Endothelial cell of umbilical vein (primary cell): Measurements from ENCODE around the gene SORCS2. TPM values are rescaled to one million over a fixed set of nuclear protein-coding genes. Genes with fewer than 3 reads are reported as not detected.
A peak's percentile ranks its signal among the peaks of the same experiment; 100 is the strongest.

Experiments
- BruUV-seq: library from RNA; stranded (reverse); fragments of 400-500 nt; replicated peaks from 2 replicates; lab custom pipeline; 2021; lab: Mats Ljungman, UMichigan
- CTCF ChIA-PET: fragments of 300-600, 350-600 bp; sonication (Branson Sonifier 250); formaldehyde crosslinking; loops from one replicate; lab custom pipeline; 2021; ENCODE audit warnings: antibody characterized with exemption, inconsistent platforms; lab: Charles Lee
- POLR2A ChIA-PET: fragments of 300-600, 350-600 bp; sonication (Branson Sonifier 250); formaldehyde crosslinking; loops from one replicate; lab custom pipeline; 2021; ENCODE audit warnings: antibody characterized with exemption, inconsistent platforms; lab: Charles Lee
- DNase-seq: peaks from one replicate; pipeline ENCODE4 v3.0.0-alpha.2; 2011; ENCODE audit warnings: low read depth, low spot score
- FAIRE-seq: peaks from 2 replicates; lab custom pipeline; 2011; peaks lifted over from hg19 to GRCh38; lab: Jason Lieb, UNC
- H2AFZ ChIP-seq: 2 replicates; pipeline ENCODE4 v1.6.0; 2012; ENCODE audit warnings: low read depth, low read length, control low read depth, inconsistent platforms
- H3K27ac ChIP-seq: 2 replicates; pipeline ENCODE4 v1.5.1; 2011; ENCODE audit warnings: low read depth, mild to moderate bottlenecking, control low read depth, low read length, moderate library complexity; ENCODE audit not compliant: insufficient read depth
- H3K27me3 ChIP-seq, 2 experiments: 2 replicates each; pipeline versions ENCODE4 v1.6.0 to v1.6.1; 2011; ENCODE audit warnings: low read length in 2 of 2, mixed read lengths in 1 of 2; ENCODE audit not compliant: control insufficient read depth in 2 of 2, insufficient read depth in 2 of 2
- H3K36me3 ChIP-seq, 2 experiments: 2 replicates in 1 of 2; 3 replicates in 1 of 2; pipeline ENCODE4 v1.5.1; 2011; ENCODE audit warnings: low read length in 2 of 2, mild to moderate bottlenecking in 1 of 2, moderate library complexity in 1 of 2; ENCODE audit not compliant: control insufficient read depth in 2 of 2, insufficient read depth in 2 of 2; ENCODE audit errors: extremely low read depth in 1 of 2
- H3K4me1 ChIP-seq: 3 replicates; pipeline ENCODE4 v1.5.1; 2011; ENCODE audit warnings: mild to moderate bottlenecking, low read length; ENCODE audit not compliant: control insufficient read depth, insufficient read depth; ENCODE audit errors: extremely low read depth
- H3K4me2 ChIP-seq: 2 replicates; pipeline ENCODE4 v1.6.1; 2011; ENCODE audit warnings: low read length, control low read depth, mixed read lengths; ENCODE audit not compliant: insufficient read depth
- H3K4me3 ChIP-seq, 3 experiments: fragments of 200-600 bp in 1 of 3; sonication (generic), shearing (Covaris generic) in 1 of 3; replicated peaks in 1 of 3; 2 replicates each; pipeline ENCODE4 v1.5.1; 2011 to 2016; ENCODE audit warnings: control low read depth in 3 of 3, low read length in 3 of 3, mild to moderate bottlenecking in 2 of 3, inconsistent platforms in 1 of 3, low read depth in 1 of 3, moderate library complexity in 1 of 3; ENCODE audit not compliant: insufficient read depth in 1 of 3
- H3K79me2 ChIP-seq: 2 replicates; pipeline ENCODE4 v1.6.0; 2012; ENCODE audit warnings: low read length, inconsistent platforms; ENCODE audit not compliant: control insufficient read depth, insufficient read depth
- H3K9ac ChIP-seq: replicated peaks from 2 replicates; pipeline ENCODE3; 2011; ENCODE audit warnings: low read length, control low read depth; ENCODE audit not compliant: insufficient read depth; ENCODE audit errors: extremely low read depth
- H3K9me1 ChIP-seq: replicated peaks from 3 replicates; pipeline ENCODE4 v1.6.0; 2011; ENCODE audit warnings: mild to moderate bottlenecking, low read length; ENCODE audit not compliant: control insufficient read depth, insufficient read depth; ENCODE audit errors: extremely low read depth
- H3K9me3 ChIP-seq: replicated peaks from 2 replicates; pipeline ENCODE4 v1.5.1; 2012; ENCODE audit warnings: low read length, inconsistent platforms; ENCODE audit not compliant: control insufficient read depth, insufficient read depth
- H4K20me1 ChIP-seq: replicated peaks from 2 replicates; pipeline ENCODE3; 2011; ENCODE audit warnings: mild to moderate bottlenecking, low read length; ENCODE audit not compliant: control insufficient read depth, insufficient read depth; ENCODE audit errors: extremely low read depth
- CTCF ChIP-seq, 2 donors: IDR thresholded peaks; 1 replicate in 1 of 2; 2 replicates in 1 of 2; pipeline ENCODE4 v1.5.1; 2011; ENCODE audit warnings: low read length in 2 of 2, mild to moderate bottlenecking in 2 of 2, moderate library complexity in 2 of 2, control low read depth in 1 of 2, inconsistent platforms in 1 of 2, low read depth in 1 of 2; ENCODE audit not compliant: insufficient read depth in 1 of 2; ENCODE audit errors: extremely low read depth in 1 of 2
- EZH2 ChIP-seq: IDR thresholded peaks from 2 replicates; pipeline ENCODE4 v1.6.1; 2012; ENCODE audit warnings: borderline replicate concordance, low read depth, mild to moderate bottlenecking, moderate library complexity, low read length, inconsistent platforms; ENCODE audit not compliant: severe bottlenecking
- FOS ChIP-seq: IDR thresholded peaks from 2 replicates; pipeline ENCODE4 v1.6.1; 2011; ENCODE audit warnings: mild to moderate bottlenecking, low read length, moderate library complexity, borderline replicate concordance; ENCODE audit not compliant: insufficient read depth
- GATA2 ChIP-seq: IDR thresholded peaks from 2 replicates; pipeline ENCODE4 v1.7.0; 2011; ENCODE audit warnings: low read depth, mild to moderate bottlenecking, moderate library complexity, mixed read lengths, low read length; ENCODE audit not compliant: insufficient read length, insufficient read depth
- JUN ChIP-seq: IDR thresholded peaks from 2 replicates; pipeline ENCODE4 v1.6.1; 2011; ENCODE audit warnings: borderline replicate concordance, low read depth; ENCODE audit not compliant: insufficient read length, insufficient read depth
- MAX ChIP-seq: IDR thresholded peaks from 2 replicates; pipeline ENCODE4 v1.6.1; 2011; ENCODE audit not compliant: insufficient read depth, insufficient read length
- MYC ChIP-seq: IDR thresholded peaks from one replicate; pipeline ENCODE4 v1.6.1; 2011; ENCODE audit warnings: mild to moderate bottlenecking, low read depth, low read length
- POLR2A ChIP-seq: IDR thresholded peaks from 2 replicates; pipeline ENCODE4 v1.6.1; 2012; ENCODE audit warnings: low read depth, mild to moderate bottlenecking, control low read depth, low read length
- POLR2AphosphoS5 ChIP-seq: IDR thresholded peaks from 2 replicates; pipeline ENCODE4 v1.6.1; 2012; ENCODE audit warnings: low read depth, mild to moderate bottlenecking, control low read depth, low read length, moderate library complexity; ENCODE audit not compliant: insufficient read depth
- dilution Hi-C: fragments of 300-500 bp; cut with MboI; formaldehyde crosslinking; loops from one replicate; pipeline ENCODE4 v1.15.0; 2019; ENCODE audit warnings: low sequenced_read_pairs; ENCODE audit not compliant: extremely low pct_ligation_motif_present
- intact Hi-C: fragments of 100-400 bp; cut with micrococcal nuclease; formaldehyde crosslinking; loops from one replicate; pipeline ENCODE4 v1.10.0; 2022
- polyA plus RNA-seq, 4 experiments: library from polyadenylated mRNA; depleted of rRNA in 3 of 4; stranded (reverse) in 3 of 4; unstranded in 1 of 4; fragments of >200 nt; gene quantifications; 2 replicates each; pipeline versions ENCODE4 v1.2.1 to v1.2.3, GENCODE V29; 2011 to 2012; ENCODE audit warnings: missing spikeins in 1 of 4
- total RNA-seq: library from RNA; stranded (reverse); gene quantifications from 2 replicates; pipeline ENCODE4 v1.2.3, GENCODE V29; 2021

The SORCS2 gene
- total and polyA plus RNA-seq, 2 donors (not counting 3 experiments of a cell fraction or from before 2014, with no cell fraction given) = not detected

GRCh38 chr4:7655511-7656243 lies 463.3 kb downstream of the SORCS2 start:
- dilution Hi-C loops = no loop called here
- Histone ChIP-seq H3K4me1 (peaks cover 3% of the 10 kb centered on the region), H3K9ac (no peak overlapping the region), H3K79me2 (no peaks in the 10 kb centered on the region), H3K4me3 (no peak overlapping the region), H3K9me1 (no peaks in the 10 kb centered on the region), H3K27me3 (no peaks in the 10 kb centered on the region), H3K36me3 (no peaks in the 10 kb centered on the region), H4K20me1 (no peaks in the 10 kb centered on the region), H2AFZ (no peak overlapping the region), H3K9me3 (no peaks in the 10 kb centered on the region), H3K27ac (no peak overlapping the region), H3K4me2 (no peak overlapping the region)
- no TSS peak for BruUV-seq
- TF ChIP-seq FOS = no peak
- TF ChIP-seq CTCF (IDR thresholded peaks at IDR 0.05; ENCODE audit: extremely low read depth in 1 of 2, insufficient read depth in 1 of 2, low read depth in 1 of 2, low read length in 2 of 2) = no peak
- no peak for TF ChIP-seq GATA2
- TF ChIP-seq EZH2 = no peak
- no peak for TF ChIP-seq MAX
- TF ChIP-seq POLR2A = no peak
- TF ChIP-seq POLR2AphosphoS5 = no peak
- no peak for TF ChIP-seq MYC
- no peak for TF ChIP-seq JUN
- CTCF ChIA-PET = no interaction called here
- POLR2A ChIA-PET = no interaction called here
- no peak for DNase-seq
- intact Hi-C loops = no loop called here
- peak; percentile 15 for FAIRE-seq
